HG03025 (cell line): ENCODE data around the gene WIPF2.

ENCODE experiments used
- ATAC-seq: cut with Tn5 transposase; IDR thresholded peaks from one replicate; pipeline ENCODE4 v1.9.1; 2021; ENCODE audit warnings: mild to moderate bottlenecking, moderate library complexity; ENCODE audit not compliant: unreplicated experiment, low FRiP score

WIPF2 gene

DNA sequence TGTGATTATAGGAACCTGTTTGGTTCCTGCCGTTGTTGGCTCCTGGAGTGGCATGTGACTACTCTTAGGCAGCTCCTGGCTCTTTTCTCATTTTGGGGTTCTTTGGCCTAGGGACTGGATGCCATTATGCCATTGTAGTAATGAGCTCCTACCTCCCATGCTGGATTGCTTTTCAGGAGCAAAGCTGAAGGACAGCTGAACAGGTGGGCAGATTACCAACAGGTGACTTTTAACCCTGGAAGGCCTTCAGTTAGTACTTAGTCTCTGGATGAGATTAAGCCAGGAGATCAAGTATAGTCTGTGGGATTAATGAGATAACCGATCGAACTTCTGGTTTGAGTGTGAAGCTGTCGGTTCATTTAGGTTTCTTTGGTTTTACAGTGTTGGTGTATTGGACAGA is 25.2 kb downstream of the WIPF2 start:
- no peak for ATAC-seq

DNA sequence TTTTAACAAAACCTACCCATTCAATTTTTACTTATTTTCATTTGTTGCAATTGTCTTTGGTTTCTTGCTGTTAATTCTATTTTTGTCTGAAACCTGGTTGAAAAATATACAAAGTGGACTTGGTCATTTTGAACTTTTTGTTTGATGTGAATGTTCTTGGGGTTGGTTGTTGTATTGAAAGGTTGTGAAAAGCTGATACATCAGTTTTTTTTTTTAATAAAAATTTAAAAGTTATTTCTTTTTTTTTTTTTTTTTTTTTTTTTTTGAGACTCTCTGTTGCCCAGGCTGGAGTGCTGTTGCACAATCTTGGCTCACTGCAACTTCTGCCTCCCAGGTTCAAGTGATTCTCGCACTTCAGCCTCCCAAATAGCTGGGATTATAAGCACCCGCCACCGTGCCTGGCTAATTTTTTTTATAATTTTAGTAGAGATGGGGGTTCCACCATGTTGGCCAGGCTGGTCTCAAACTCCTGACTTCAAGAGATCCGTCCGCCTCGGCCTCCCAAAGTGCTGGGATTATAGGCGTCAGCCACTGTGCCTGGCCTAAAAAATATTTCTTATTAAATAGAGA is 28.9 kb downstream of the WIPF2 start:
- no peak for ATAC-seq

DNA sequence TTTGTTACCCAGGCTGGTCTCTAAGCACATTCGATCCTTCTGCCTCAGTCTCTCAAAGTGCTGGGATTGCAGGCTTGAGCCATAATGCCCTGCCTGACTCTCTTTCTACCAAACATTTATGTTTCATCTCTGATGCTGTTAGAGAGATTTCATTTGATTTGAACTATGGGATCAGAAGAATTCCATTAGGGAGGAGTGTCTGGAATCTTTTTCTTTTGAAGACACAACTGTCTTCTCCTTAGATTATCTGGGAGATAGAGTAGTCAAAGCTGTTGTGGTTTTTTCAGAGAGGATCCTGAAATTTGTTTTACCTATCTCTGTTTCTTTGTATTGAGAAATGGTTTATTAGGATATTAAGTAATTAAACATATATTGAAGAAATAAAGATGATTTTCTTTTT is 29.4 kb downstream of the WIPF2 start:
- no peak for ATAC-seq

DNA sequence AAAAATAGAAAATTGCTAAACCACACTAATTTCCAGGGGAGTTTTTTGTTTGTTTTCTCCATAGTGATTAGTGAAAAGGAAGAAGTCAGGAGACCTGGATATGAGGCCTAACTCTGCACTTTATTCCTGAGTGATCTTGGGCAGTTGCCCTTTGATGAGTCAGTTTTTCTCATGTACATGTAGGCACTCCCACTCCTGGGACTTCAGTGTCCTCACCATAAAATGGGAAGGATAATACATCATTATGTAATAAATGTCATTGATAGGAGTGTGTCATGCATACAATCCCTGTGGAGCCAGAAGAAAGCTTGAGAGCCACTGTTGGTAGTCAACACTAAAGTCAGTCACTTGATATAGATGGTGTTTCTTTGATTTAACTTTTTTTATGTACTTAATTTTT is 32.5 kb downstream of the WIPF2 start:
- ATAC-seq = no peak

DNA sequence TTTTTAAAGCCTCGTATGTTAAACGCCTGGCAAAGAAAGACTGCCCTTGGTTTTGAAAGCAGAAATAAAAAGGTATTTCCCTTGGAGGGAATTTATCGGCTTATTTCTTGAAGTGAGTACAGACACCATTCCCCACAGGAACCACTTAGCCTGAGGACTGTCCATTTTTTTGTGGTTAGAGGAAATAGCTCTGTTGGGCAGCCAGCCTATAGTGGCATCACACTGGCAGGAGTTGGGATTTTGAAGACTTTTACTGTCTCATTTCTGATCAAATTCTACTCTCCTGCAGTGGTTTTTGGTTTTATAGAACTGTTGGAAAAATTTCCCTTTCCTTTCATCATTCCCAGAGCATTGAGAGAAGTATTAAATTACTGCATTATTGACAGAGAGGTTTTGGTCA is 34.5 kb downstream of the WIPF2 start:
- no peak for ATAC-seq

DNA sequence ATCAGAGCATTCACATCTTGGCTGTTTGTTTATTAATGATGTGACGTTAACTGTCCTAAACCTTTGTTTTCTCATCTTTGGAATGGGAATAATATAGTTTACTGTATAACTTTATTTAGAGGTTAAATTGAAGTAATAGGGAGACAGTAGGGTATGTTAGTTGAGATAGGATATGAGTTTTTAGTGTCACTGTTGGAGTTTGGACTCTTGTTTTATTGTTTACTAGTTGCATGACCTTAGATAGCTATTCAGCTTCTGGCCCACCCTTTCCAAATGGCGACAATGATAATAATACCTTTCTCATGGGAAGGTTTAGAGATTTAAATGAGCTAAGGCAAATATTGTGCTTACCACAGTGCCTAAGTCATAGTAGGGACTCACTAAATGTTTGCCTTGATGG is 40.4 kb downstream of the WIPF2 start:
- no peak for ATAC-seq

DNA sequence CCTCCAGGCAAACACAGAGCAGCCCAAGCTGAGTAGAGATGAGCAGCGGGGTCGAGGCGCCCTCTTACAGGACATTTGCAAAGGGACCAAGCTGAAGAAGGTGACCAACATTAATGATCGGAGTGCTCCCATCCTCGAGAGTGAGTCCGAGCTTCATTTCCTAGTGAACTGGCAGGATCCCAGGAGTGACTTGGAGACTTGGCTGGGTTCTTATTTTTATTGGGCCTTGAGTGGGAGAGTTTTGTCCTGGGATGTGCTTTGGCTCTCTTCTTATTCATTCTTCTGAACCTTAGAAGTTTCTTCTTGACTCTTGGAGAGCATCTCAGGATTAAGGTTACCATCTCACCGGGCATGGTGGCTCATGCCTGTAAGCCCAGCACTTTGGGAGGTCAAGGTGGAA is 41.4 kb downstream of the WIPF2 start:
- ATAC-seq = no peak

DNA sequence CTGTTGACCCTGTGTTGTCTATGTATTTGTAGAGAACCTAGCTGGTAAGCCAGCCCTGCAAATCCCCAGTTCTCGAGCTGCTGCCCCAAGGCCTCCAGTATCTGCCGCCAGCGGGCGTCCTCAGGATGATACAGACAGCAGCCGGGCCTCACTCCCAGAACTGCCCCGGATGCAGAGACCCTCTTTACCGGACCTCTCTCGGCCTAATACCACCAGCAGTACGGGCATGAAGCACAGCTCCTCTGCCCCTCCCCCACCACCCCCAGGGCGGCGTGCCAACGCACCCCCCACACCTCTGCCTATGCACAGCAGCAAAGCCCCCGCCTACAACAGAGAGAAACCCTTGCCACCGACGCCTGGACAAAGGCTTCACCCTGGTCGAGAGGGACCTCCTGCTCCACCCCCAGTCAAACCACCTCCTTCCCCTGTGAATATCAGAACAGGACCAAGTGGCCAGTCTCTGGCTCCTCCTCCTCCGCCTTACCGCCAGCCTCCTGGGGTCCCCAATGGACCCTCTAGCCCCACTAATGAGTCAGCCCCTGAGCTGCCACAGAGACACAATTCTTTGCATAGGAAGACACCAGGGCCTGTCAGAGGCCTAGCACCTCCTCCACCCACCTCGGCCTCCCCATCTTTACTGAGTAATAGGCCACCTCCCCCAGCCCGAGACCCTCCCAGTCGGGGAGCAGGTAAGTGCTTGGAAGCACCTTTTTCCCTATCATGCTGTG is 45.5 kb downstream of the WIPF2 start:
- no peak for ATAC-seq

DNA sequence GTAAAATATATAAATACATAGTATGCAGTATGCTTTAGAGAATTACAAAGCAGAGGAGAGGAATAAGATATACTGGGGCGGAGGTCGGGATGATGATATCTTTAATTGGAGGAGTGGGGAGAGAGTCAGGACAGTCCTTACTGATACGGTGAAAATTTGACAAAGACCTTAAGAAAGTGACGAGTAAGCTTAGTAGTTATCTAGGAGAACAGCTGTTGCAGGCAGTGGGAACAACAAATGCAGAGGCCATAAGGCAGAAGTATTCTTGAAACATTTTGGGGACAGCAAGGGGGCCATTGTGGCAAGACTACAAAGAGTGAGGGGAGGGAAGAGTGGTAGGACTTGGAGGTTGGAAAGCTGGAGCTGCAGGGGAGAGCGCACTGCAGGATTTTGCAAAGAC is 46.2 kb downstream of the WIPF2 start:
- ATAC-seq = no peak

DNA sequence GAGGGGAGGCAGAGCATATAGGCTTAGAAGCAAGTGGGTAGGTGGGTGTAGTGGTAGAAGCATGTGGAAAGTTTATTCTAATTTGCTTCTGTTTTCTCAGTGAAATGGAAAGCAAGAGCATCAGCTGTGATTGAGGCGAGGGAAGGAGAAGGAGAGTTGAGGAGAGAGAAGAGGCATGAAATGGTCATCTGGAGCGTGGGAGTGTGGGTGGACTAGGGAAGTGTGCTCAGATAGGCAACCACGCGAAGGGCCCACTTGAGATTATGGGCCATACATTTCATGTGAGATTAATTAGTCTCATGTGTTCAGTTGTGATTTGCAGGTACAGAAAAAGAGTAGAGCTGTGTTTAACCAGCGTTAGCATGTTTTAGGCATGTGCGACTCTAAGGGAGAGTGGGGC is 47.8 kb downstream of the WIPF2 start:
- no peak for ATAC-seq

DNA sequence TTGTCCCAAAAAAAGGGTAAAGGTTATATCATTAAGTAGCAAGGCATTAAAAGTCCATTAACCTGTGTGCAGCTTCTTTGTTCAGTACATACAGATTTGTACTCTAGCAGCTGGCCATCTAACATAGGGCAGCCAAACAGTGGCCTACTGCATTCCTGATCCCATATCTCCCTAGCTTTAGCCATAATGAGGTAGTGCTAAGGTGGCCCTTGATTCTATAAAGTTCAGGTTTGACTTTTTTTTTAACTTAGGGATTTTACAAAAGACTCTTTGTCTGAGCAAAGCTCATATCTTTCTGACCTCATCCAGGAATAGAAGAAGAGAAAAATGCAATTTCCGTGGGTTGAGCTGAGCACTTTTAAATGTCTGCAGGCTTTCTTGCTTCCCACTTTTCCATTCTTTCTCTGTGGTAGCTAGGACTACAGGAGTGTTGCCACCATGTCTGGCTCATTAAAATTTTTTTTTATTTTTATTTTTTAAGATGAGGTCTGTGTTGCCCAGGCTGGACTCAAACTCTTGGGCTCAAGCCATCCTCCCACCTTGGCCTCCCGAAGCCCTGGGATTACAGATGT is 49.1 kb downstream of the WIPF2 start:
- ATAC-seq = no peak

DNA sequence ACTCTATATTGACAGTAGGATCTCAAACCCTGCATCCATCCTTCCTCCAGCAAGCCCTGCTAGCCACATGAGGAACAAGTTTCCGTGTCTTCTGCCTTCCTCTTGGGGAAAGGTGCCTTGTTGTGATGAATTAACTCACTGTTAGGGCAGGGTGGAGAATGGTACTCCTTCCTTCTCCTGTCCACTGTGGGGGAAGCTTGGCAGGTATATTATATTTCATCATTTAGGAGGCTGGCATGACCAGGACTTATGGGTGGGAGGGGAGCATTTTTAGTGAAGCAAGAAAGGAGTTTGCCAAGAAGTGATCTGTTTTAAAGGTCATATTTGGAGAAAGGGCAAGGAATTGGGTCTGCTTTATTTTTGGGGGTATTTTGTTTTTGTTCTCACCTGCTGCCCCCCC is 59.3 kb downstream of the WIPF2 start:
- ATAC-seq = no peak

DNA sequence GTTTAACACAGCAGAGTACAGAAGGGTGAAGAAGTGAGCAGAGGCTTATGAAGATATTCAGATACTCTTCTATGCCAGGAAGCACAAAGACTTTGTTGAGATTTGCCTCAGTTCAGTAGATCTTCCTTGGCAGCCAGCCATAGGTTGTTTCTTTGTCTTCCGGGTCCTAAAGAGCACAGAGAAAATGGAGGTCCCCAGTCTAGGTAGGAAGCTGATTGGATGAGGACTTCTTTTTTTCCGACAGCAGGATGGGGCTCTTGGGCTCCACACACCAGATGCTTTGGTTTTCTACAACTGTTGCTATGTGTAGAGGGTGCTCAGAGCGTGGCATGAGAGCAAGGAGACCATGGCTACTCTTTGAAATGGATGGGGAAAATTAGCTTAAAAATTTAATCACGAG is 60.3 kb downstream of the WIPF2 start:
- no peak for ATAC-seq

DNA sequence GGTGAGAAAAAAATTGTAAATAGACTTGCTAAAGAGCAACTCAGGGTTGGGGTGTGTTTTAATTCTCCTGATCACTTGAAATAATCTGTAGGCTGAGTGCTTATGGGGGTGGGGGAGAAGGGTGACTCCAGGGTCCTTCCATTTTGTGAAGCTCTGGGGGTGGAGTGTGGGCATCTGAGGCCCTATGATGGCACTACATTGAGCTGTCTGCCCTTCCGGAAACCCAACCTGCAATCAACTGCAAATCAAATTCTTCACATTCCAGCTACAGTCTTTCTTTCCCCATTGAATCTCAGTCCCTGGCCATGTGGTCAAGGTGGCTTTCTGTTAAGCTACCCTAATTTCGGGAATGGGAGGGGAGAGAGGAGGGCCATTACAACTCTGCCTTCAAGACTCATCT is 62.6 kb downstream of the WIPF2 start:
- no peak for ATAC-seq

DNA sequence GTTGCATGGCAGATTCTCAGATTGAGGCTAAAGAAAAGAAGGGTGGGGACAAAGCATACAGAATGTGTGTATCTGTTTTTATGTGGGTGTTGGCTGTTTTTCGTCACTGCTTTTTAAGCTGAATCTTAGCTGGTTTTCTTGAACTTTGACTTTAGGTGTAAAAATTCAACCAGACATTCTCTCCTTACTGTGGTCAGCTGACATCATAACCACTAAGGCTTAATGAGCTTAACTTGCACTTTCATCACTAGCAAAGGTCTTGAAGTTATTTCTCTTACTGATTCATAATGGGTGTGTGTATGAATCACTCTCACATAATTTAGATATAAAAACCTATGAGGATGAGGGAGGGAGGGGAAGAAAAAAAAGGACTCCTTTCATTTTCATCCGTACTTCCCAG is 64.6 kb downstream of the WIPF2 start:
- no peak for ATAC-seq

DNA sequence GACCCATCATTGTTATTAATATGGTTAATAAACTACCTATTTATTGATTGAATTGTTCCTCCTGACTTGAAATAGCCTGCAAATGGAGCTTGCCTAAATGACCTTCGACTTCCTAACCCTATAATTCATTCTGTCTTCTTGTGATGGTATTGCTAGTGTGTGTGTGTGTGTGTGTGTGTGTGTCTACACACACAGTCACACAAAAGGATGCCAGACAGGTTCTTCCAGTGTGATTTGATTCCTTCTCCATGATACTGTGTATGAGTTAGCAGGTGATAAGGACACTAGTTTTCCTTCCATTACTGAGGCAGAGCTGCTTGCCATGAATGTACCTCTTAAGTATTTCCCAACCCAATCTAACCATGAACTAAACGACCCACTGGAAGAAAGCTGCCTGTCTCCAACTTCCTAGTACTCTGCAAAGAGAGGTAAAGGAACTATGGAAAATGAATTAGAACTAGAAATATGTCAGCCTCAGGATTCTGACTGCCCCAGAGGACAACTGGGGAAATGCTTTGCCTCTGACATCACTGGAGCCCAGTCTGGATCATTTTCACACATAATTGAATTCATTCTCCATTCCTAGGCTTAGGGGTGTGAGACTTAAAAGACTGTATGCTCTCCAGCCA is 65.1 kb downstream of the WIPF2 start:
- no peak for ATAC-seq

DNA sequence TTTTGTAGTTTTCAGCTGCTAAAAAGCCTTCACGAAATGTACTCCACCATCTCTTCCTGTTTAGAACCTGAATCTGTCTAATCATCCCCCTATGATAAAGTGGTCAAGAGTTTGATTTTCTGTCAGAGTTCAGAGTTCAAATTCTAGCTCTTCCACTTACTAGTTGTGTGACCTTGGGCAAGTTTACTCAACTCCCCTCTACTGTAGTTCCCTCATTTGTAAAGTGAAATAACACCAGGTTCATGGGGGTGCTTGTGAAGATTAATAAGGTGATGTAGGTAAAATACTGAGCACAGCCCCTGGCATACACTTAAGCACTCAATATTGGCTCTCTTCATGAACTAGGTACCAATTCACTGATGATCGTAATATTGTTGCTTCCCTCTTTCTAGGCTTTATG is 67.4 kb downstream of the WIPF2 start:
- no peak for ATAC-seq

DNA sequence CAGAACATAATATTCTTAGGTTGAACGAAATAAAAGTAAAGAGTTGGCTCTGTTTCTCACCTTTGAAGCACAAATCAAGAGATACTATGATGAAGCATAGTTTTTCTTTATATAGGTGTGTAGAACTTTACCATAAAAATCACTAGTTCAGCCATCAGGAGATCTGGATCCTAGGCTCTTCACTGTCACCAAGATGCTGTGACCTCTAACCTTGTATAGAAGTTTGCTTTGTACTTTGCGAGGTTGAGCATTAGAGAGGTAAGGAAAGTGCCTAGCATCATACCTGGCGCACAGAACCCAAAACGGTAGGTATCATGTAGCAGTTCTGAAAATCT is 68.0 kb downstream of the WIPF2 start:
- no peak for ATAC-seq

DNA sequence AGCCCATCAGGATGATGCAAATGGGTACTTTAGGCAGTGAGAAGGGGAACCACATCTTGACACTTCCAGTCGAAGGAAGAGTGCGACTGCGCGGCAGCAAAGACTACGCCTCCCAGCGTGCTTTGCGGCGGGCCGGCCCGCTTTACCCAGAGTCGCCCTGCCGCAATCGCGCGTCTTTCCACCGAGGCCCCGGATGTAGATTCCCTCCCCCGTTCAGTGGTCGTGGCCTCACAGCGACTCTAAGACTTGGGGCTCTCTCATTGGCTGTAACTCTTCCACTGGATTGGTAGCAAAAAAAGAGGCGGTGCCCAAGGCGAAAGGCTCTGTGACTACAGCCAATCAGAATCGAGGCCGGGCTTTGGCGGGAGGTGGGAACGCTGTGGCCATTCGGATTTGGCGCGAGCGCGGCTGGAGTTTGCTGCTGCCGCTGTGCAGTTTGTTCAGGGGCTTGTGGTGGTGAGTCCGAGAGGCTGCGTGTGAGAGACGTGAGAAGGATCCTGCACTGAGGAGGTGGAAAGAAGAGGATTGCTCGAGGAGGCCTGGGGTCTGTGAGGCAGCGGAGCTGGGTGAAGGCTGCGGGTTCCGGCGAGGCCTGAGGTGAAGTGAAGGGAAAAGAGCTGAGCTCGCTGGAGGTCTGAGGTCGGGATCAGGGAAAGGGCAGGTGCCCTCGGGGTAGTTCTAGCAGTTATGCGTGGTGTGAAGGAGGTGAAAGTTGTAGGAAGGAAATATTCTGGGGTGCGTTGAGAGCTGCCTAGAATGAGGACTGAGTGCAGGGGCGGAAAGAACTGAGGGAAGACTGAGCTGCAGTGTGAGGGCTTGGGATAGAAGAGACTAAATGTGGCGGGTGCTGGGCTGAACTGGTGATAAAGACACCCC is 68.6 kb downstream of the WIPF2 start, which contains the start of gene CDC6:
TSS of gene CDC6 (plus strand) at position 386 of the 876 bp plus-strand sequence. CDS start 1,542 bp downstream, outside the sequence.
- peak; percentile 94 for ATAC-seq

DNA sequence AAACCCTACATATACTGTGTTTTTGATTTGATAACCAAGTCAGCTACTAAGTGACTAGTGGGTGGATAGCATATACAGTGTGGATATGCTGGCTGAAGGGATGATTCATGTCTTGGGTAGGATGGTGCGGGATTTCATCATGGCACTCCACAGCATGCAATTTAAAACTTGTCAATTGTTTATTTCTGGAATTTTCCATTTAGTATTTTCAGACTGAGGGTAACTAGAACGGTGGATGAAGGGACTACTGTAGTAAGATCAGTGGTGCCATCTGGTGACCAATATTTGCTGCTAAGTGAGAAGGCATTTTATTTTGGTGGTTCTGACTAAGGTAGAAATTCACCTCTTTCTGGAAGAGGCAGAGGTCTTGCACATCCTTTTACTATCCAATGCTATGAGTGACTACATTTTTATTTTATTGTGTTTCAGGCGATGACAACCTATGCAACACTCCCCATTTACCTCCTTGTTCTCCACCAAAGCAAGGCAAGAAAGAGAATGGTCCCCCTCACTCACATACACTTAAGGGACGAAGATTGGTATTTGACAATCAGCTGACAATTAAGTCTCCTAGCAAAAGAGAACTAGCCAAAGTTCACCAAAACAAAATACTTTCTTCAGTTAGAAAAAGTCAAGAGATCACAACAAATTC is 71.7 kb downstream of the WIPF2 start:
- no peak for ATAC-seq
